Neuronal stem cell (in vitro differentiated cells): Measurements from ENCODE around the gene CCDC157.

Experiments
- DNase-seq: peaks from one replicate; pipeline ENCODE4 v3.0.0-alpha.2; 2013; ENCODE audit warnings: low spot score
- H2AFZ ChIP-seq: one replicate; pipeline ENCODE4 v1.6.1; 2013; ENCODE audit warnings: mild to moderate bottlenecking, low read length, inconsistent platforms
- H2AK5ac ChIP-seq: 2 replicates; pipeline ENCODE4 v1.6.1; 2013; ENCODE audit warnings: low read depth, mild to moderate bottlenecking, inconsistent platforms, low read length, moderate library complexity, mixed read lengths
- H2BK120ac ChIP-seq: 2 replicates; pipeline ENCODE4 v1.6.1; 2013; ENCODE audit warnings: low read depth, mild to moderate bottlenecking, inconsistent platforms, low read length, moderate library complexity, mixed read lengths
- H2BK12ac ChIP-seq: one replicate; pipeline ENCODE4 v1.6.1; 2013; ENCODE audit warnings: low read length, inconsistent platforms
- H2BK15ac ChIP-seq: 2 replicates; pipeline ENCODE4 v1.6.1; 2013; ENCODE audit warnings: mild to moderate bottlenecking, low read length, inconsistent platforms, mixed read lengths
- H2BK5ac ChIP-seq: one replicate; pipeline ENCODE4 v1.6.1; 2013; ENCODE audit warnings: inconsistent platforms, mild to moderate bottlenecking, low read length, moderate library complexity
- H3K14ac ChIP-seq: one replicate; pipeline ENCODE4 v1.6.1; 2013; ENCODE audit warnings: low read length, inconsistent platforms
- H3K18ac ChIP-seq: 2 replicates; pipeline ENCODE4 v1.6.1; 2013; ENCODE audit warnings: low read length, inconsistent platforms
- H3K23ac ChIP-seq: 2 replicates; pipeline ENCODE4 v1.6.1; 2013; ENCODE audit warnings: low read depth, mild to moderate bottlenecking, mixed read lengths, low read length, inconsistent platforms; ENCODE audit not compliant: poor library complexity
- H3K27ac ChIP-seq: replicated peaks from 3 replicates; pipeline ENCODE4 v1.5.1; 2013; ENCODE audit warnings: low read length, inconsistent platforms
- H3K27me3 ChIP-seq, 3 experiments: 2 replicates each; pipeline ENCODE4 v1.6.1; 2013; ENCODE audit warnings: low read length in 3 of 3, mild to moderate bottlenecking in 2 of 3, inconsistent platforms in 1 of 3, low read depth in 1 of 3, mixed read lengths in 1 of 3, moderate library complexity in 1 of 3; ENCODE audit not compliant: control insufficient read depth in 3 of 3, insufficient read depth in 3 of 3
- H3K36me3 ChIP-seq, 2 donors: replicated peaks in 1 of 2; 2 replicates each; pipeline ENCODE4 v1.6.1; 2013; ENCODE audit warnings: low read length in 2 of 2; ENCODE audit not compliant: control insufficient read depth in 2 of 2, insufficient read depth in 2 of 2
- H3K4ac ChIP-seq: 2 replicates; pipeline ENCODE4 v1.6.1; 2013; ENCODE audit warnings: inconsistent platforms, mild to moderate bottlenecking, low read length, moderate library complexity
- H3K4me1 ChIP-seq, 2 donors: 1 replicate in 1 of 2; 2 replicates in 1 of 2; pipeline ENCODE4 v1.6.1; 2013; ENCODE audit warnings: low read length in 2 of 2, low read depth in 1 of 2; ENCODE audit not compliant: control insufficient read depth in 2 of 2, insufficient read depth in 1 of 2
- H3K4me2 ChIP-seq: one replicate; pipeline ENCODE4 v1.6.1; 2013; ENCODE audit warnings: mild to moderate bottlenecking, low read length, inconsistent platforms; ENCODE audit not compliant: insufficient read depth, poor library complexity, severe bottlenecking
- H3K4me3 ChIP-seq, 2 donors: 2 replicates each; pipeline ENCODE4 v1.5.1; 2013; ENCODE audit warnings: low read length in 2 of 2, mild to moderate bottlenecking in 2 of 2, inconsistent platforms in 1 of 2, moderate library complexity in 1 of 2
- H3K79me1 ChIP-seq: one replicate; pipeline ENCODE4 v1.6.1; 2013; ENCODE audit warnings: low read depth, mild to moderate bottlenecking, inconsistent platforms, low read length, moderate library complexity
- H3K9ac ChIP-seq: one replicate; pipeline ENCODE4 v1.6.1; 2013; ENCODE audit warnings: mild to moderate bottlenecking, low read depth, low read length, inconsistent platforms; ENCODE audit not compliant: poor library complexity
- H3K9me3 ChIP-seq, 2 donors: replicated peaks in 1 of 2; 2 replicates each; pipeline versions ENCODE3 to v1.6.1; 2013; ENCODE audit warnings: low read length in 2 of 2, mild to moderate bottlenecking in 2 of 2, inconsistent platforms in 1 of 2, low read depth in 1 of 2, mixed read lengths in 1 of 2, moderate library complexity in 1 of 2; ENCODE audit not compliant: control insufficient read depth in 2 of 2, insufficient read depth in 1 of 2
- H4K8ac ChIP-seq: one replicate; pipeline ENCODE4 v1.6.1; 2013; ENCODE audit warnings: low read depth, mild to moderate bottlenecking, inconsistent platforms, low read length, moderate library complexity
- H4K91ac ChIP-seq: one replicate; pipeline ENCODE4 v1.6.1; 2013; ENCODE audit warnings: low read length, low read depth, mild to moderate bottlenecking, inconsistent platforms; ENCODE audit not compliant: poor library complexity
- WGBS, 2 donors: extraction: QIAGEN DNeasy Blood & Tissue Kit; methylation state at CpG; one replicate each; pipeline ENCODE4 v1.1.7; 2013; ENCODE audit warnings: missing lambda C conversion rate in 2 of 2, mixed read lengths in 1 of 2; ENCODE audit not compliant: insufficient read length in 2 of 2, insufficient replicate concordance in 1 of 2; ENCODE audit errors: extremely low coverage in 2 of 2; 5-methylcytosine and 5-hydroxymethylcytosine counted together

Gene CCDC157

DNA sequence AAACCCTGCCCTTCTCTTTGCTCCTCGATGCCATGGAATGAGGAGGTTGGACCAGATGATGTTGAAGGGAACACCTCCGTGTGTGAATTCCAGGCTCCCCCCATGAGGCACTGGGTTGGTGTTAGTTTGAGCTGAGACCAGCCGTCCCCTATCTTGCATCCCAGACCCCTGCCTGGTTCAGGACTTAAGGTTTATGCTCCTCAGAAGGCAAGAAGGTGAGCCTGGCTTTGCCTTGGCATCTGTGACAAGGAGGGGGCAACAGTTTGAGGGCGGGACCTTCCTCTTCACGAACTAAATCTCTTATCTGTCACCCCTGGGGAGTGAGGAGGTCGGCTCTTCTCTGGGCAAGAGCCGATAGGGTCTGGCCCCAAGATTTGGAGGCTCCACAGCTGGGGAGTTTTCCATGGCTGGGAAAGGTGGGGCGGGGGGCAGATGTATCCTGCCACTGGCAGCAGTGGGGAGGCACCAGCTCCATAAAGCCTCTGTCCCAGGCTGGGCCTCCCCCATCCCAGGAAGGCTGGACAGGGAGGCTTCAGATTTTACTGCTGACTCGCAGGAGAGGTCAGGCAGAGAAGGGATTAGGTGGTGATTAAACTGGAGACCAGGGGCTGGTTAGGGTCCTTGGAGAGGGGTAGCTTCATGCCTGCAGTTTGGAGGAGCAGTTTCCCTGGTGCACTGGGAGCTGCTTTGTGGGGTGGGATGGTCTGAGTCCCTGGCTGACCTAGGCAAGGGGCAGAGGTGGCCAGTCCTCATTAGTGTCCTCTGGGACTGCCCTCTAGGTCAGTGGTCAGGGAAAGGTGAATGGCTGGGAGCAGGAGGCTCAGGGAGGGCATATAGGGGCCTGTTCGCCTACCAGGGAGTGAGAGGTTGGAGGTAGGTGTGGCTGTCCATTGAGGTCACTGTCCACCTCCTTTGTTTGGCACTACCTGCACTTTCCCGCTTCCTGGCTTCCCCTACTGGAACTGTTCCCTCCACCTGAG is 41.1 kb downstream of the CCDC157 start:
- peak overlapping the region; percentile 87 for H3K4me2 ChIP-seq
- no peak overlapping the region for H3K4ac ChIP-seq
- H2AFZ ChIP-seq = peak overlapping the region; percentile 98
- peaks cover 19 to 25% of the 10 kb centered on the region in 2 donors for H3K4me1 ChIP-seq
- H4K8ac ChIP-seq = no peak overlapping the region
- no peak overlapping the region for H3K9ac ChIP-seq
- no peak overlapping the region for H2BK5ac ChIP-seq
- H2AK5ac ChIP-seq = peak overlapping the region; percentile 56
- no peak for DNase-seq
- no peak overlapping the region for H2BK15ac ChIP-seq
- no peak overlapping the region for H3K14ac ChIP-seq
- WGBS, 2 donors = no CpG with 5 or more reads among the region's 11 CpGs
- H2BK120ac ChIP-seq = no peak overlapping the region
- no peaks in the 10 kb centered on the region for H3K79me1 ChIP-seq
- H3K18ac ChIP-seq = peak overlapping the region; percentile 67
- no peak overlapping the region for H2BK12ac ChIP-seq
- H3K36me3 ChIP-seq = no peaks in the 10 kb centered on the region
- H3K4me3 ChIP-seq = peak overlapping the region; percentile 64 to 84
- no peaks in the 10 kb centered on the region for H3K9me3 ChIP-seq
- H3K27ac ChIP-seq = no peak overlapping the region
- H3K27me3 ChIP-seq = peaks cover 0 to 22% (median 10%) of the 10 kb centered on the region in 3 experiments
- H4K91ac ChIP-seq = no peak overlapping the region
- H3K23ac ChIP-seq = no peak overlapping the region

DNA sequence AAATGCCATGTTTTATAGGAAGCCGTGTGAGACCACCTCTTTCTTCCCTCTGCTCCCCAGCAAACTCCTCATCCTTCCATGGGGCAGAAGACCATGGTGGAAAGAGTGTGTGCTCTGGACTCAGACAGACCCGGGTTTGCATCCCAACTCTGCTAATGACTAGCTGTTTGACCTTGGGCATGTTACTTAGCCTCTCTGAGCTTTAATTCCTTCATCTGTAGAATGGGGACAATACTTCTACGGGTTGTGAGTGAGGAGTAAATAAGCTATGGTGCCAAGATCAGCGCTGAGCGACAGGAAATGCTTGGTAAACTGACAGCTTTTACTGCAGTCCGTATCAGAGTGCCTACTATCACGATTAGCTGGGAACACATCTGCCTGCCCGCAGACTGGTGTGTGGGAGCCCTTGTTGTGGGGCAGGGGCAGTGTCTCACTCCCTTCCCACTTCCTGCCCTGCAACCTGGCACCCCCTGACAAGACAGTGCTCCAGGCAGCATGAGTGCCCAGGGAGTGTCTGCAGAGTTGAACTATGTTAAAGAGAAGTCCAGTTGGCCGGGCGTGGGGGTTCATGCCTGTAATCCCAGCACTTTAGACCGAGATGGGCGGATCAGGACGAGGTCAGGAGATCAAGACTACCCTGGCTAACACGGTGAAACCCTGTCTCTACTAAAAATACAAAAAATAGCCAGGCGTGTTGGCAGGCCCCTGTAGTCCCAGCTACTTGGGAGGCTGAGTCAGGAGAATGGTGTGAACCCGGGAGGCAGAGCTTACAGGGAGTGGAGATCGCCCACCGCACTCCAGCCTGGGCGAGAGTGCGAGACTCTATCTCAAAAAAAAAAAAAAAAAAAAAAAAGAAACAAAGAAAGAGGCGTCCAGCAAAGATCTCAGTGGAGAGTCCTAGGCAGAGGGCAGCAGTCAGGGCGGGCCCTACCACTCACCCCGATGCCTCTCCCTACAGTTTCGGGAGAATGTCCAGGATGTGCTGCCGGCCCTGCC is 42.2 kb downstream of the CCDC157 start:
- Histone ChIP-seq H3K36me3 (no peaks in the 10 kb centered on the region), H2BK120ac (no peak overlapping the region), H3K4me2 (no peak overlapping the region), H2BK5ac (no peak overlapping the region), H4K91ac (peak overlapping the region; percentile 22), H3K18ac (peak overlapping the region; percentile 4), H2AFZ (no peak overlapping the region), H2AK5ac (peak overlapping the region; percentile 56), H3K27ac (no peak overlapping the region), H2BK12ac (no peak overlapping the region), H3K14ac (no peak overlapping the region), H3K4me3 (peak overlapping the region in 1 of 2 donors; percentile 3), H3K9me3 (no peaks in the 10 kb centered on the region), H3K9ac (no peak overlapping the region), H3K4ac (no peak overlapping the region), H3K4me1 (peaks cover 13 to 16% of the 10 kb centered on the region in 2 donors), H3K23ac (no peak overlapping the region), H2BK15ac (no peak overlapping the region), H3K27me3 (peaks cover 0 to 22% (median 10%) of the 10 kb centered on the region in 3 experiments), H3K79me1 (no peaks in the 10 kb centered on the region), H4K8ac (no peak overlapping the region)
- no CpG with 5 or more reads among the region's 25 CpGs for WGBS, 2 donors
- DNase-seq = no peak

DNA sequence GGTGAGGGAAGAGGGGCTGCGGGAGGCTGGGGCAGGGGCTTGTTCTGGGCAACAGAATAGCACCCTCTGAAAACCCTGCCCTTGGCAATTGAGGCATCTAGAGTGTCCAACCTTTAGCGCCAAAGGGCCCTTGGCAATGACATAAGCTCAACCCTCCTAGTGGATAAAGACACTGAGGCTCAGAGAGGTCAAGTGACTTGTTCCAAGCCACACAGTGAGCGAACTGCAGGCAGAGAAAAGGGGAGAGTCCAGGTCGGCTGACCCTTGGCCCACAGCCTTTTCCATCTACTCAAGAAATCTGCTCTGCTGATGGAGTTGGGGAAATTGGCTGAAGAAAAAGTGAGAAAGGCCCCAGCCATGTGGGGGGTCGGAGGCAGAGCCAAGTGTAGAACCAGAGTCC is 42.9 kb downstream of the CCDC157 start:
- Histone ChIP-seq H4K8ac (no peak overlapping the region), H3K4ac (no peak overlapping the region), H3K4me2 (no peak overlapping the region)

More for the DNA sequence above, 42.9 kb downstream of the CCDC157 start:
- Histone ChIP-seq H2BK120ac (no peak overlapping the region), H4K91ac (no peak overlapping the region), H2BK5ac (no peak overlapping the region), H3K79me1 (no peaks in the 10 kb centered on the region), H3K36me3 (no peaks in the 10 kb centered on the region), H3K9me3 (no peaks in the 10 kb centered on the region), H3K18ac (peak overlapping the region; percentile 4), H2AK5ac (peak overlapping the region; percentile 20), H3K9ac (no peak overlapping the region), H3K14ac (no peak overlapping the region), H3K23ac (no peak overlapping the region), H3K27ac (no peak overlapping the region), H3K4me1 (peaks cover 13 to 16% of the 10 kb centered on the region in 2 donors), H3K27me3 (peaks cover 0 to 22% (median 10%) of the 10 kb centered on the region in 3 experiments), H2AFZ (no peak overlapping the region), H2BK12ac (no peak overlapping the region), H2BK15ac (no peak overlapping the region), H3K4me3 (no peak overlapping the region)
- no CpG with 5 or more reads among the region's 5 CpGs for WGBS, 2 donors
- no peak for DNase-seq
